Stomach smooth muscle (tissue), 2 donors: ENCODE measurements around the gene NEURL2.
A peak's percentile ranks its signal among the peaks of the same experiment; 100 is the strongest.

ENCODE experiments used
- H3K27ac ChIP-seq: one replicate; pipeline ENCODE4 v1.7.0; 2013; ENCODE audit warnings: mild to moderate bottlenecking, low read length, inconsistent platforms
- H3K27me3 ChIP-seq, 2 donors: one replicate each; pipeline ENCODE4 v1.7.0; 2013; ENCODE audit warnings: low read length in 2 of 2; ENCODE audit not compliant: insufficient read depth in 2 of 2, control insufficient read depth in 1 of 2
- H3K36me3 ChIP-seq, 2 donors: one replicate each; pipeline ENCODE4 v1.7.0; 2013; ENCODE audit warnings: low read length in 2 of 2; ENCODE audit not compliant: control insufficient read depth in 2 of 2, insufficient read depth in 2 of 2
- H3K4me1 ChIP-seq: one replicate; pipeline ENCODE4 v1.7.0; 2013; ENCODE audit warnings: low read length; ENCODE audit not compliant: control insufficient read depth, insufficient read depth
- H3K4me3 ChIP-seq, 2 donors: one replicate each; pipeline ENCODE4 v1.7.0; 2013; ENCODE audit warnings: low read length in 2 of 2
- H3K9ac ChIP-seq, 2 donors: one replicate each; pipeline ENCODE4 v1.7.0; 2013; ENCODE audit warnings: low read length in 2 of 2, mild to moderate bottlenecking in 1 of 2
- H3K9me3 ChIP-seq, 2 donors: one replicate each; pipeline ENCODE4 v1.7.0; 2013; ENCODE audit warnings: low read length in 2 of 2; ENCODE audit not compliant: control insufficient read depth in 2 of 2
- donor health status: healthy.
- donor health status: Pancreatic carcinoma.

The NEURL2 gene

DNA sequence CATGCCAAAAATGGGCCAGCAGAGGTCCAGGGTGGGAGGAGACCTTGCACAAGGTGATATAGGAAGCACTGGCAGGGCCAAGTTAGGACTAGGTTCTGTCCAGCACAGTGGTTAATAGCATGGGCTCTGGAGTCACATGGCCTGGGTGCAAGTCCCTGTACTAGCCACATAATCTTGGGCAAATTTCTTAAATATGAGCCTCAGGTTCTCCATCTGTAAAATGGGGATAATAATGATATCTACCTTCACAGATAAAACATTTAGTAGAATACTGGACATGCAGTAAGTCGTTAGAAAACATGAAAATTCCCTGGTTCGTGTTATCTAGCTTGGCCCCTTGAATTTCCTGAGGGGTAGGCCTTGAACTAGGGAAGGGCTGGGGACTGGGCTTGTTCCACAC lies 6.3 kb upstream of the NEURL2 start:
- H3K9me3 ChIP-seq = no peaks in the 10 kb centered on the region
- no peak overlapping the region for H3K27ac ChIP-seq
- no peaks in the 10 kb centered on the region for H3K27me3 ChIP-seq
- no peak overlapping the region for H3K4me3 ChIP-seq
- H3K4me1 ChIP-seq = peaks cover 4% of the 10 kb centered on the region
- H3K36me3 ChIP-seq = peaks cover 28 to 35% of the 10 kb centered on the region in 2 donors
- no peak overlapping the region for H3K9ac ChIP-seq

GRCh38 chr20:45896641-45897161 lies 5.7 kb upstream of the NEURL2 start:
- Histone ChIP-seq H3K4me3 (no peak overlapping the region), H3K27ac (no peak overlapping the region), H3K9me3 (no peaks in the 10 kb centered on the region), H3K4me1 (peaks cover 10% of the 10 kb centered on the region), H3K36me3 (peaks cover 28 to 33% of the 10 kb centered on the region in 2 donors), H3K27me3 (no peaks in the 10 kb centered on the region), H3K9ac (no peak overlapping the region)

DNA sequence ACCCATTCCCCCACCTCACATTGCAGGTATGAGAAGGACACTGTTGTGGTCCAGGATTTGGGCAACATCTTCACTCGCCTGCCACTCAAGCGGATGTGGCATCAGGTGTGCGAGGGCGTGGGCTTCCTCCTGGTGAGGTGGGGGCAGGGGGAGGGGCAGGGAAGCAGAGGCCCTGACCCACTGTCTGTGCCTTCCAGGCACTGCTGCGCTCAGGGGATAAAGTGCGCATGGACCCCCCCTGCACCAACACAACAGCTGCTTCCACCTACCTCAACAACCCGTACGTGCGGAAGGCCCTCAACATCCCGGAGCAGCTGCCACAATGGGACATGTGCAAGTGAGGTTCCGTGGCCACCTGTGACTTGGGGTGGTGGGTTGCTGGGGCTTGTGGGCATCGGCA lies 3.8 kb upstream of the NEURL2 start:
- Histone ChIP-seq H3K27me3 (no peaks in the 10 kb centered on the region), H3K27ac (no peak overlapping the region), H3K36me3 (peaks cover 28 to 33% of the 10 kb centered on the region in 2 donors)

DNA sequence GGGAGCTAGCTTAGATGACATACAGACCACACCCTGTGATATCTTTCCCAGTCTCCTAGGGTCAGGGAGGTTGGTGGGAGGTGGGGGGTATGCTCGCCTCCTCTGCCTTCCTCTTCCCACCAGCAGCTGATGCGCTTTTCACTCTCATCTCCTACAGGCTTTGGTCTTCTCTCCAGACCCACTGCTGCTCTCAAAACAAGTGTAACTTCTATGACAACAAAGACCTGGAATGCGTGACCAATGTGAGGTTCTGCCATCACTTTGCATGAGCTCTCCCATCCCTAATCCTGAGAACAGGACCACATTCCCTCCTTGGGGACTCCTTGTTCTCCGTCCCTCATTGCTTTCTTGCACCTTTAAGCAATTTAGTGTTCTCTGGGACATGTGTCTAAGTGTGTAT lies 2.8 kb upstream of the NEURL2 start:
- Histone ChIP-seq H3K9me3 (no peaks in the 10 kb centered on the region), H3K9ac (no peak overlapping the region), H3K4me1 (peaks cover 23% of the 10 kb centered on the region), H3K36me3 (peaks cover 27 to 30% of the 10 kb centered on the region in 2 donors), H3K4me3 (no peak overlapping the region), H3K27me3 (no peaks in the 10 kb centered on the region), H3K27ac (no peak overlapping the region)

More for the DNA sequence above, 3.8 kb upstream of the NEURL2 start:
- H3K4me1 ChIP-seq = peaks cover 22% of the 10 kb centered on the region
- H3K4me3 ChIP-seq = no peak overlapping the region
- no peaks in the 10 kb centered on the region for H3K9me3 ChIP-seq
- H3K9ac ChIP-seq = no peak overlapping the region

DNA sequence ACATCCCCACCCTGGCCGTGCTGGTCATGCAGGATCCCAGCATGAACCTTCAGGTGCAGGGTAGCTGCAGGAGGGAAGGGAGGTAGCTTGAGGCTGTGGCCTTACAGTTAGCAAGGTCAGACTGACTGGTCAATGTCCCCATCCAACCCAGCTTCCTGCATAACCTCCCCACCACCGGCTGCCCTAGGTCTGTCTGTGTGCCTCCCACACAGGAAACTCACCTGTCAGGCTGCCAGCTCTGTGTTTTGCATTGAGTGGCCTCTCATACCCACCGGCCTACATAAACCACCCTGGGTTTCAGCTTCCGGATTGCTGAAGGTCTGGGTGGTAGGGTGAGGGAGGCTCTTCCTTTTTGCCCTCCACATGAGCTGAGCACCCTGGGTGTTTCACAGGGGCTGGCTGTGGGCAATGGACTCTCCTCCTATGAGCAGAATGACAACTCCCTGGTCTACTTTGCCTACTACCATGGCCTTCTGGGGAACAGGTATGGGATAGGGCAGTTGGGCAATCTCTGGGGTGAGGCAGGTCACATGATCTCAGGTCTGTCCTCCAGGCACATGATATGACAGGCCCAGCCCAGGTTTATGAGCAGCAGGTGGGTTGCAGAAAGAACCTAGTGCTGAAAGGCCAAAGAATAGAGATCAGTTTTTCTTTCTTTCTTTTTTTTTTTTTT lies 2.0 kb upstream of the NEURL2 start:
- Histone ChIP-seq H3K4me1 (peaks cover 26% of the 10 kb centered on the region), H3K36me3 (peaks cover 22 to 26% of the 10 kb centered on the region in 2 donors), H3K27me3 (no peaks in the 10 kb centered on the region), H3K9ac (no peak overlapping the region), H3K9me3 (no peaks in the 10 kb centered on the region), H3K27ac (no peak overlapping the region), H3K4me3 (no peak overlapping the region)

DNA sequence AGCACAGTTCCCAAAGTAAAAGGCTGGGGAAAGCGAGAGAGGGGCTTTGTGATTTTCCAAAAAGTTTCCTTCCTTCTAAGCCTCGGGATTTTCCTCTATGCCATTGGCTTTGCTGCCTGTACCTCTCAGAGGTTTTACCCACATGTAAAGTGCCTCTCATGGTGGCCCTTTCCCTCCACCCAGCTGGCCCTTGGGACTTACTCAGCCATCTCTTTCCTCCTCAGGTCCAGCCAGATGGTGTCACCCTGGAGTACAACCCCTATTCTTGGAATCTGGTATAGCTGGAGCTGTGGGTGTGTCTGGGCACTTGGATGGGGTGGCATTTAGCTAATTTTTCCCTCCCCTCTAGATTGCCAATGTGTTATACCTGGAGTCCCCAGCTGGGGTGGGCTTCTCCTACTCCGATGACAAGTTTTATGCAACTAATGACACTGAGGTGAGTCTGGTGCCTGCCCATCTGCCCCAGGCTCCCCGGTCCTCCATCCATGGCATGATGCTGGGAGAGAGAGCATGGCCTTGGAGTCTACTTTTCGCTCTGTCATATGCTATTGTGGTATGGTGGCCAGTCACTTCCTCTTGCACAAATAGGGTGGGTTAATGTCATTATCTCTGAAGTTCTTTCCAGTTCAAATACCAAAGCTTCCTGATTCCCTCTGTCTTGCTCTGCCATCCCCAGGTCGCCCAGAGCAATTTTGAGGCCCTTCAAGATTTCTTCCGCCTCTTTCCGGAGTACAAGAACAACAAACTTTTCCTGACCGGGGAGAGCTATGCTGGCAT lies 1.2 kb upstream of the NEURL2 start:
- Histone ChIP-seq H3K36me3 (peaks cover 22 to 26% of the 10 kb centered on the region in 2 donors), H3K27ac (no peak overlapping the region), H3K27me3 (no peaks in the 10 kb centered on the region), H3K4me1 (peaks cover 26% of the 10 kb centered on the region), H3K9me3 (no peaks in the 10 kb centered on the region), H3K4me3 (peak overlapping the region; percentile 67 to 88), H3K9ac (peak overlapping the region; percentile 82 to 92)

DNA sequence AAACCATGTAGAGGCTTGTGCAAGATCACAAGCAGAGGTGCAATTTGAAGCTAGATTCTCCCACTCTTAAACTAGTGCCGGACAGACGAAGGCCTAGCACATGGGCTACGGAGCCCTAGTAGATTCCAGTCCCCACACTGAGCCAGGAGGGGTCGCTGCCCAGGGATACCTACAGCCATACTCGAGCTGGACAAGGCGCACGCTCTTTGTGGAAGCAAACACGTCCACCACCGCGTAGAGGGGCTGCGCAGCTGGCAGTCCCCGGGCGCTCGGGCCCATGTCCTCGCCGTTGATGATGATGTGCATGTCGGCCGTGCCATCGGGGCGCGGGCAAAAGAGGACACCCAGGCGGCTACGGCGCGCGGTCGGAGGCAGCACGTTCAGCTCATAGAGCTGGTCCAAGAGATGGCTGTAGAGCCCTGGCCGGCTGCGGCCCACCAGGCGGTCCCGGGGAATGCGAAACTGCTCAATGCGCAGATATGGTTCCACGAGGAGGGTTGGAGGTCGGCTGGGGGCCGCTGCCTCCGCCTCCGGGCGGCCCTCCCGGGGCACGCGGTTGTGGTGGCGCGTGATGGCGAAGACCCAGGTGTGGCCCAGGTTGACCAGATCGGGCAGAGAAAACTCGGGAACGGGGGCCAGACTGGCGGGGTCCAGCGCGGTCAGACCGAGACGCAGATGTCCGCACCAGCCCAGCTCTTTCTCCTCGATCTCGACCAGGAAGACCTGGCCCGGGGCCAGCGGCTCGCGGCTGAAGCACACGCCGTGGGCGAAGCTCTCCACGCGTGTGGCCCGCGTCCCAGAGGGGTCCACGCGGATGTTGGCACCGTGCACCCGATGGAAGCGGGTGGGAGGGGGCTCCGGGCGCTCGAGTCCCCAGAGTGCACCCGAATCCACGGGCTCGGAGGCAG lies 677 bp downstream of the NEURL2 start:
- Histone ChIP-seq H3K4me1 (peaks cover 26% of the 10 kb centered on the region), H3K27me3 (no peaks in the 10 kb centered on the region), H3K9ac (peak overlapping the region; percentile 82 to 92), H3K4me3 (peak overlapping the region; percentile 67 to 88), H3K36me3 (peaks cover 22 to 24% of the 10 kb centered on the region in 2 donors), H3K27ac (peak overlapping the region; percentile 80), H3K9me3 (no peaks in the 10 kb centered on the region)

DNA sequence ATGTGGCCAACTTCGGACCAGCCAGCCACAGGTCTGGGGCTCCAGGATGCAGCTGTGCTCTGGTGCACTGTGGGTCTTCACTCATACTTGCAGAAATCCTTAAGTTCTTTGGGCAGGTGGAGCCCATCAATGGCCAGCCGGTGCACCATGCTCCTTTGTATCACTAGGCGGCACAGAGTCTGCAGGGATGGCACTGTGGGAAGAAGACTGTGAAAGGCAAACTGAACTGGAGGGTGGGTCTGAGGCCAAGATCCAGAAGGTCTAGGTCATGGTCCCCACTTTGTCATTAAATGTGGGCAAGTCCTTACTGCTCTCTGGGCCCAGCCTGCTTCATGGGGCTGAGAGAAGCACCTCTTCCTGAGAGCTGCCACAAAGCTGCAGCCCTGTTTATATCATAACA lies 2.3 kb downstream of the NEURL2 start:
- Histone ChIP-seq H3K4me3 (no peak overlapping the region), H3K27me3 (no peaks in the 10 kb centered on the region), H3K36me3 (peaks cover 11 to 19% of the 10 kb centered on the region in 2 donors), H3K9ac (peak overlapping the region in 1 of 2 donors; percentile 15), H3K4me1 (peaks cover 26% of the 10 kb centered on the region), H3K9me3 (no peaks in the 10 kb centered on the region), H3K27ac (no peak overlapping the region)

DNA sequence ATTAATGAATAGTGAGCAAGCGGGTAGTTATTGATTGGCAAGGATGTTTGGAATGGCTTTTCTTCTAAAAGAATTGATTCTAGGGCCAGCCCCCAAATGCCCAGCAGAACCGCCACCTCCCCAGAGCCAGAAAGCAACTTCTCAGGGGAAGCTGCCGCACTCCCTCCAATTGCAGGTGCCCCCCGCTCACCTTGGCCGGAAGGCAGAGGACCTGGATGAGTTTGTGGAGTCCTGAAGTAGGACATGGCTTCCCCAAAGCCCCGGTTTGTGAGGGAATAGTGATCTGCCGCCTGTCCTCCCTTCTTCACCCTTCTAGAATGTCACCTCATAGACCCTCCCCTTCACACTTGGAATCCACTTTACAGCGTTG lies 3.7 kb downstream of the NEURL2 start, which contains the start of gene SPATA25:
TSS of gene SPATA25 (minus strand) at position 277 of the 370 bp plus-strand sequence. CDS start at position 245, 32 bp downstream.
- Histone ChIP-seq H3K4me3 (no peak within 1 kb of the TSS), H3K27ac (no peak within 1 kb of the TSS), H3K4me1 (peaks cover 27% of the 10 kb centered on the region), H3K9ac (no peak within 1 kb of the TSS), H3K36me3 (peaks cover 15 to 29% of the 10 kb centered on the region in 2 donors), H3K27me3 (no peaks in the 10 kb centered on the region), H3K9me3 (no peaks in the 10 kb centered on the region)
